Measurements from ENCODE around the gene STAM.

- TF ChIP-seq POLR2A (IDR thresholded peaks at IDR 0.05; ENCODE audit: low read depth) = no peak
- TF ChIP-seq CTCF (IDR thresholded peaks at IDR 0.05) = peak; percentile 52 to 63 (median 59)
These were observed 93.3 kb downstream of the STAM start for GRCh38 chr10:17737027-17737965.

Data from esophagus muscularis mucosa (tissue), 3 donors.